Activated T-helper 9 cell treated with anti-CD3 and anti-CD28 coated beads, Interleukin-2, amount 50 U/mL, for 16 hours (primary cell): ENCODE results near the gene INPP5A.
"Not testable (repeated sequence)": the region's sequence is repeated elsewhere in the genome, so short reads cannot be mapped to it uniquely, and the experiment has no call there.

Experiments used
- DNase-seq: peaks from one replicate; pipeline ENCODE4 v3.0.0-alpha.2; 2020; ENCODE audit warnings: low read depth

Gene INPP5A

GRCh38 chr10:132691711-132692153, 154.1 kb downstream of the INPP5A start:
- no peak for DNase-seq

- no peak for DNase-seq
Measured at GRCh38 chr10:132692311-132692710, 154.7 kb downstream of the INPP5A start.

GRCh38 chr10:132693676-132694075, 156.1 kb downstream of the INPP5A start:
- DNase-seq = no peak

GRCh38 chr10:132696204-132696603, 158.6 kb downstream of the INPP5A start:
- DNase-seq = no peak

GRCh38 chr10:132696728-132697577, 159.4 kb downstream of the INPP5A start:
- no peak for DNase-seq

- DNase-seq = no peak
Measured at GRCh38 chr10:132697578-132698200, 160.1 kb downstream of the INPP5A start.

- no peak for DNase-seq
Measured at GRCh38 chr10:132698211-132698751, 160.7 kb downstream of the INPP5A start.

GRCh38 chr10:132698761-132699391, 161.3 kb downstream of the INPP5A start:
- no peak for DNase-seq

GRCh38 chr10:132699411-132700155, 162.0 kb downstream of the INPP5A start:
- DNase-seq = no peak

GRCh38 chr10:132700156-132701098, 162.8 kb downstream of the INPP5A start:
- DNase-seq = no peak

GRCh38 chr10:132701099-132701845, 163.7 kb downstream of the INPP5A start:
- DNase-seq = no peak

- no peak for DNase-seq
Measured at GRCh38 chr10:132701846-132702190, 164.2 kb downstream of the INPP5A start.

- no peak for DNase-seq
Measured at GRCh38 chr10:132702601-132703418, 165.2 kb downstream of the INPP5A start.

- no peak for DNase-seq
Measured at GRCh38 chr10:132703419-132704007, 165.9 kb downstream of the INPP5A start.

- no peak for DNase-seq
Measured at GRCh38 chr10:132704008-132704814, 166.6 kb downstream of the INPP5A start.

GRCh38 chr10:132704815-132705064, 167.2 kb downstream of the INPP5A start:
- not testable (repeated sequence) for DNase-seq

- DNase-seq = no peak
Measured at GRCh38 chr10:132705173-132705572, 167.6 kb downstream of the INPP5A start.

- DNase-seq = no peak
Measured at GRCh38 chr10:132705943-132706342, 168.4 kb downstream of the INPP5A start.
